GM18498 (cell line): ENCODE results near the gene NOTCH2NLA.
A peak's percentile ranks its signal among the peaks of the same experiment; 100 is the strongest.
"Not testable (repeated sequence)": the region's sequence is repeated elsewhere in the genome, so short reads cannot be mapped to it uniquely, and the experiment has no call there.

Experiments
- ATAC-seq: cut with Tn5 transposase; IDR thresholded peaks from one replicate; pipeline ENCODE4 v1.9.1; 2021; ENCODE audit warnings: mild to moderate bottlenecking, moderate library complexity; ENCODE audit not compliant: unreplicated experiment

NOTCH2NLA gene

DNA sequence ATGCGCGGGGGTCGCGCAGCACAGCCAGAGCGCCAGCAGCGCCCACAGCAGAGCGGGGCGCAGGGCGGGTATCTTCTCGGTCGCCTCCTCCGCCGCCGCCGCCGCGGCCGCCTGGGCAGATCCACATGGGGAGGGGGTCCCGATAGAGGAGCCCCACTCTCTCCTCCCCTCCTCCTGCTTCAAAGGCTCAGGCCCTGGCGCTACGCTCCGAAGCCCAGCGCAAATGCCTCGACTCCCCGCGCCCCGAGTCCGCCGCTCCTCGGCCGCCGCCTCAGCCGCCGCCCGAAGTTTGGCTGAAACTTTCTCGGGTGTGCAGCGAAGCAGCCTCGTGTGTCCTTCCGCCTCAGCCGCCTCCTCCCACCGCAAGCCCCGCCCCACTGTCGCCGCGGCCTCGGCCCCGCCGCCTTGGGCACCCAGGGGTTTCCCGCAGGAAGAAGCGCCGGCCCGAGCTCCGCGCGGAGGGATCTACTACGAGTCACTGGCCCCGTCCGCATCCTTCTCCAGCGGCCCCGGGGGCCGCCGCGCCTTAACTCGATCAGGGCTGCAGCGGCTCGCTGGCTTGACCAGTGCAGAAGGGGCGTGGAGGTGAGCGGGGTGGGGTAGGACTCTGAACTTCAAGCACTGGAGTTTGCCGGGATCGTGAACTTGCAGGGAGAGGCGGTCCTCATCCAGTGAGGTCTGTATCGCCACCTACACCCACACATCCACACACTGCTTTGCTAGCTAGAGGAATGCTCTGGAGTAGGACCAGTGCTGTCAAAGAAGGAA is at the start of gene NOTCH2NLA:
Gene NOTCH2NLA, minus strand, starts transcription at position 312 of the 768 bp plus-strand sequence. CDS start 39,684 bp downstream, outside the sequence.
- ATAC-seq: peak; percentile 71

DNA sequence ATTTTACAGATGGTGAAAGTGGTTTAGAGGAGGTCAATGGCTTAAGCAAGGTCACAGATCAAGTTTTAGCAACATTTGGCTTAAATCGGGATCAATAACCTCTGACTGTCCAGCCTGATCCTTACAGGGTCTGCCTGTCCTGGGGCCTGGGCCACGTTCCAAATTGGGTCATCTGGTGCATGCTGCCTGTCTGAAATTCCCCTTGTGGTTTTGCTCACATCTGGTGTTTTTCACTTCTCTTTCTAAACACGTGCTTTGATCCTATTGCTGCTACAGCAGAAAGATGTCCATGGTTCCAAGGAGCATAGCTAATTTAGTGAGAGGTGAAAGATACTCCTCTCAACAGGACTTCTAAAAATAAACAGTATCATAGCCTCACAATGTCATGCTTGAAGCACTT is 49.5 kb upstream of the NOTCH2NLA start:
- ATAC-seq: peak; percentile 70

DNA sequence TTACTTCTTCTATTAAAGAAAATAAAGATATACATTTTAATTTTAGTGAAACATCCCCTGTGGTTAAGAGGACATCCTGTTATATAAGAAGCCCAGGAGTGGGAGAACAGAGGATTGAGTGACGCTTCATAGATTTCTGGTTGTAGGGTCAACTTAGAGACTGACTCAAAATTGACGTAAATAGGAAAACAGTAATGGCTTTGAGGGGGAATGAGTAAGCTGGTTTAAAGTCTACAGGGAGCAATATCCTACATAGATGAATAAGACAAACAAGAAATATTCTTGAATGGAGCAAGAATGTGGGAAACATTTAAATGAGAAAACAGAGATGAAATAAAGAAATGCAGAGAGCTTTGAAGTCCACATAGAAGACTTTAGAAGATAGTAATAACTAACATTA is 48.3 kb upstream of the NOTCH2NLA start:
- not testable (repeated sequence) for ATAC-seq

DNA sequence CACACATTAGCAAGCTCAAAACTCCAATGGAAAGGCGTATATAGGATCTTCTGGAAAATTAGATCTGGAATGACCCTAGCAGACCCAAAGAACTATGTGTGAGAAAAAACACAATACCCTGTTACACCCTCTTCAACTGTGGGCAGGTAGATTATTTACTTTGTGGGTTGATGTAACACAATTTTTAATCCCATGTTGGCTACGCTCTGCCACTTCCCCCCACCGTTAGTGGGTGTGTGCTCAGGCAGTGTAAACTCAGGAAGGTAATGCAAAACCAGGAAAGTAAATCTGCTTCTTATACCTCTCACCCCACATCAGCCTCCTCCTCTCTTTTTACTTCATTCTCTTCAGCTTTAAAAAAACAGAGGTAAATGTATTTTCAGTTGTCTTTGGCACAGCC is 45.3 kb upstream of the NOTCH2NLA start:
- ATAC-seq: not testable (repeated sequence)

DNA sequence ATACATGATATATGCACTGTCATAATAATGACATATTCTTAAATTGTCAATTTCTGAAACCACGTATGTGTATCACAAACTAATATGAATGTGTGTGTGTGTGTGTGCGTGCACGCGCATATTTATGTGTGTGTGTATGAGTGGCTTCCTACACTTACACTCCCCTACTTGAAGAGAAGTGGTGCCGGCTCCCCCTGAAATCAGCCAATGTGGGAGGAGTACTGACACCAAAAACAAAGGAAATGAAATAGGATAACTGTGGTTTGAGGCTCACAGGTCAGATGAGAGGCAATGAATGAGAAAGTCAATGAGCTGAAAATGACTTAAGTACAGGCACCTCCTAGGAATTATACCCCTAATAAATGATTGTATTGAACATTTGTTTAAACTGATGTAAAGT is 44.4 kb upstream of the NOTCH2NLA start:
- ATAC-seq: not testable (repeated sequence)

DNA sequence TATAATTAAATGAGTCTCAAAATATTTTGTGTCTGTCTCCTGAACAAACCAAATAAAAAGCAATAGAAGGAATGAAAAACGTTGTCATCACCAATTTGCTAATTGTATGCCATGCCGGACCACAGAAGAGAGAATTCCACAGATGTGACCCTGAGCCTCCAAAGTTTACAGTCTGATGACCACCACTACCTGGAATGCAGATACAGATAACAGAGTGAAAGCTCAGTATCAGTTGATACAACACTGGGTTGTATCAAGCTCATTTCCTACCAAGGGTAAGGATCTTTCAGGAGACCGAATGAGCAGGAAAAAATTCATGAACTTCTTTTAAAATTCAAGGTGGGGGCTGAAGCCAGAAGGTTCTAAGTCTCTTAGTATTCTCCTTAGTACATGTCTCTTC is 43.9 kb upstream of the NOTCH2NLA start:
- not testable (repeated sequence) for ATAC-seq

DNA sequence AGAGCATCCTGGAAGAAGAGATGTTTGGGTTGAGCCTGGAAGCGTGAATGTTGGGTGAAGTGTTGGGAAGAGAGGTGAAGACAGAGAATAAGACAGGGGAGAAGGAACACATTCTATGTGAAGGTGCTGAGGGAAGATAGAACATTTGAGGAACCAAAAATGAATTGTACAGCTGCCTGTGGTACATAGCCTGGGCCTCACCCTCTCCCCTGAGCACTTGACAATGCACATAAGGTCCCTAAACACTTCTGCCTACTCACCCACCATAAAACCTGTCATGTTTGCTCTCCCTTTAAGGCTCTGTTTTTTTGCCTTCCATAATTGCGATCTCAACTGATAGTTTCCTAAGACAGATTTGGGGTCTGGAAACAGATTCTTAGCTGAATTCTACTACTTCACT is 43.2 kb upstream of the NOTCH2NLA start:
- not testable (repeated sequence) for ATAC-seq

DNA sequence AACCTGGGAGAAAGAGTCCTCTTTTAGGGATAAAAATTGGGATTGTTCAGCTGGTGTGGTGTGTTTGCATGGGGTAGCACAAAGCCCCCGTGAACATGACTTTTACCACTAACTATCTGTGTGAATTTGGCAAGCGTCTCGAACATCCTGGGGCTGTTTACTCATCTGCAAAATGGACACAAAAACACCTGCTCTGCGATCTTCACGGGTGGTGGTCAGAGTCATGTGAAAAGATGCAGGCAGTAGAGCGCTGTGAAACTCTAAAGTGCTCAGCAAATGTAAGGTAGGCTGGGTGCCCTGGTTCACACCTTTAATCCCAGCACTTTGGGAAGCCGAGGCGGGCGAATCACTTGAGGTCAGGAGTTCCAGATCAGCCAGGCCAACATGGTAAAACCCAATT is 41.3 kb upstream of the NOTCH2NLA start:
- ATAC-seq: not testable (repeated sequence)

DNA sequence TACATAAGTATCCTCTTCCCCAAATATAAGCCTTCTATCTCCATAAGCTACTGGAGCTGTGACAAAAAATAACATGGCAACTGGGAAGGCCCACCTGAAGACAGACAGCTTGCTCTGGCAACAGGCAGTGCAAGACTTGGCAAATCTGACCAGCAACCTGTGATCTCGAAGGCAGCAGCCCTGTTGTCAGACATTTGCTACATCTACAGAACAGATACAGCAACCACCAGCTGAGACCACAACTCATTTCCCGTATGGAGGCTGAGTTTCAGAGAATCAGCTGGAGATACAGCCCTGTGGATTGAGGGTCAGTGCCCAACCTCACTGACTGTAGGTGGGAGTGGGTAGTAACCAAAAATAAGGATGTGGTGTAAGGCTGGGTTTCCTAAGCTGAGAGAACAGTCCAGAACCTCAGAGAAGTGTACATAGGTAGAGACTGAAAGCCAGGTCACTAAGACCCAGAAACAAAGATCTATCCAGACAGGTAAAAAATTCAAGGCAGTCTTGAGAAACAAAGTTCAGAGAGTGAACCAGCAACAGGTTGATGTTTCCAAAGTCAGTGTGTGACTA is 37.4 kb upstream of the NOTCH2NLA start:
- not testable (repeated sequence) for ATAC-seq

DNA sequence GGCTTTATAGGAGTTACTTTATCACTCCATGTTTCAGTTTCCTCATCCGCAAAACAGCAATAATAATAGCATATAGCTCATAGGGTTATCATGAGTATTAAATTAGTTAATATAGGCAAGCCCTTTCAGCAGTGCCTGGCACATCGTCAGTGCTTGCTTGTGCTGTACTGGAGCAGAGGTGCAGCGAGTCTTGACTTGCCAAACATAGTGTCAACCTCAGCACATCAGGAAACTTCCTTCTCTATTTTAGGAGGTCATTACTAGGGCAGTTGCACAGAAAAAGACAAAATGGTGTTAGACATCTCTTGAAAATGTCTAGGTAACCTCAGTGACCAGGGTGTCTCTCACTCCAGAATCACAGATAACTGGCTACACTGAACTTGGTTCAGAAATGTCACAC is 35.9 kb upstream of the NOTCH2NLA start:
- ATAC-seq: not testable (repeated sequence)

DNA sequence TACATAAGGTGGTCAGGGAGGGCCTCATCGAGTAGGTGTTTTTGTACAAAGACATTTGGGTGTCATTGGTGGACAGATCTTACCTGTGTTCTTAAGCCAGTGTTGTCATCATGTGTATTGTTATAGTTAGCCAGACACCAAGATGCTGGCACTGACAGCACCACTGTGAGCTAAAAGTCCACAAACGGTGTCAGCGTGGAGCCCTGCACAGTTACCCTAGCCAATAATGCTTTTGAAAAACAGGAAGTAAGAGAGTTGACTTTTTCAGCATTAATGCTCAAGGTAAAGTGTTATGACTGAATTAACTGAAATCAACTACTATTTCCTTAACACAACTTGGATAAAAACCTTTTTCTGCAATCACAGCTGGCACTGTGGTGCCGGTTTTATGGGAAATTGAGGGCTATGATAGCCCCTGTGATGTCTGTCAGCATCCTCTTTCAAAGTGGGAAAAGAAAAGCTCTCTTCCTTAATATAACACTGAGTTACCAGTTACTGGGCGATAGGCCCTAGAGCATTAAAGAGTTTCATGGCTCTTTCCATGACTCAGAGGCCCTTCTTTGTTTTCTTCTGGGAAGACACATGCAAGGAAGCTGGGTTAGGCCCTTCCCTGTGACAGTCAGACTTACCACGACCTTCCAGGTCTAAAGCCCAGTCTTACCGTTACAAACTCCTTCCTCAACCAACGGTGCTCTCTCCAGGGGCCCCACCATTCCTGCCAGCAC is 31.3 kb upstream of the NOTCH2NLA start:
- ATAC-seq: not testable (repeated sequence)

DNA sequence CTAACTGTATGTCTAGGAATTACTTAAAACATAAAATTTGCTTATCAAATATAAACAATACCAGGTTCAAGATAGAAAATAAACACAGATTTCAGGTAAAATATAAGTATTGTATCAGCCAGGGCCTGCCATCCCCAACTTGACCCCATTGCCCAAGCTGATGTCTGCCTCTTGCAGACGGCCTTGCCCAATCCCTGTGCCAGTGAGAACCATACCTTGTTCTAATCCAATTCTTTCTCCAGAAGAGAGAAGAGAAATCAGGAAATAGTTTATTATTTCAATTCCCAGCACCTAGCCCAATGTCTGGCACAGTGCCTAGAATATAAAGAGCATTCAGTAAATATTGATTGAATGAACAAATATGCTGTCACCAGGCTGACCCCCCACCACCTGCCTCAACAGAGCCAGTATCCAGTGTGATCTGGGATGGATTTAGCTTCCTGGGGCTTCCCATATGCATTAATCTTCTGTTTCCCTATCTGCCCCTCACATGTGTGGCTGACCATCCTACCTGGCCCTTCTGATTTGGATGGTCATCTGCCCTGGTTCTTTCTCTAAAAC is 29.3 kb upstream of the NOTCH2NLA start:
- ATAC-seq: not testable (repeated sequence)

DNA sequence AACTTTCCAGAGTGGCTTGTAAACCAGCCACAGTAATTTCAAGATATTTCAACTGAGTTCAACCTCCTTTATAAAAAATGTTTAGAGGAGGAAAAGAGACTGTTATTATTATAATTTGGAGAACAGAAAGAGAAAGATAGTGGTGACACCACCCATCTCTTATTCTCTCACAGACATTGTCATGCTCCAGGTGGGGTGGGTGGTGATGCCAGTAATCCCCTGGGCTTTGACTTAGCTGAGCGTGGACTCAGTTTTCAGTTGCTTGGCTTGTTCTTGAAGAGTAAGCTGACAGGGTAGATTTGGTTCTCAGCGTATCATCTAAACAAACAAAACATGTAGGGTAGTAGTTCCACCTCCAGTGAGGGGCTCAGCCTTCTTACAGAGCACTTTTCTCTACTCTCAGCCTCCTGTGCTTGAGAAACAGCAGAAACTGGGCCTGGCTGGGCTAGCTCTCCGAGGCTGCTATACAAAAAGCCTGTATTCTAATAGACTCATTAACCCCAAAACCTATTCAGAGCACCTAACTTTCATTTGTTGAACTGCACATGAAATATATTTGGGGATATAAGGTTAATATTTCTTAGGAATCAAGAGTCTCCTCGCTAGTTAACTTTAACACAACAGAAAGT is 25.9 kb upstream of the NOTCH2NLA start:
- not testable (repeated sequence) for ATAC-seq

DNA sequence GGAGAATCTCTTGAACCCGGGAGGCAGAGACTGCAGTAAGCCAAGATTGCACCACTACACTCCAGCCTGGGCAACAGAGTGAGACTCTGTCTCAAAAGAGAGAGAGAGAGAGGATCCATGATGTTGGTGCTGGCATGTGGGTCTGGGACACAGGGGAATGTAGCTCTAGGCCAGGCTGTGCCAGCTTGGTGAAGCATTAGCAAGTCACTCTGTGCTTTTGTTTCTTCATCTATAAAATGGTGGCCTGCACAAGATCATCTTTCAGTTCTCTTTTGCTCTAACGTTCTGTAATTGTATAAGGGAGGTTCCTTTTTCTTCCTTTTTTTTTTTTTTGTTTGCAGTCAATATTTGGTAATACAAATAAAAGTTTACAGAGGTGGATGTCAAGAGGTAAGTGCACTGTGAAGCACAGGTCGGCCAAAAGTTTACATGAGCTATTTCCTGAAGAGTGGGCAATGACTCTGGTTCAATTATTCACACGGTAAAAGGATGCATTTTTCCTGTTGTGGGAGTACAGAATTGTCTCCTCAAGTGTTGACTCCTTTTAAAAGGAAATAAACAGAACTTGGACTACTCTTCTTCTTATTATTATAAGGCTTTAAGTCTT is 24.5 kb upstream of the NOTCH2NLA start:
- not testable (repeated sequence) for ATAC-seq

DNA sequence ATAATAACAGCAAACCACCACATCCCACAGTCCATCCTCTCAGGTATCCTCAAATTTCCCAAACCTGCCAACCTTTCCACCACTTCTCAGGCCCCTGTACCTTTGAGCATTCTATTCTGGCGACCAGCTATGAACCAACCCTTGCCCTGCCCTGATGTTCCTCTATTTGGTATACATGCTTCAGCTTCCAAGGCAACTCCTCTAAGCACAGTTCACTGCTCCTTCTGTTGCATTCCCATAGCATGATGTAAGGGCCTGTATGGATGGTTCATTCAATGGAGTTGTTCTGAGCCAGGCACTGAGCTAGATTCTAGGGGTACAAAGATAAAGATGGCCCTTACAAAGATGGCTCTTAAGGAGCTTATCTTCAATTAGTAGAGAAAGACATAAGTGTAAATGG is 22.7 kb upstream of the NOTCH2NLA start:
- ATAC-seq: not testable (repeated sequence)

DNA sequence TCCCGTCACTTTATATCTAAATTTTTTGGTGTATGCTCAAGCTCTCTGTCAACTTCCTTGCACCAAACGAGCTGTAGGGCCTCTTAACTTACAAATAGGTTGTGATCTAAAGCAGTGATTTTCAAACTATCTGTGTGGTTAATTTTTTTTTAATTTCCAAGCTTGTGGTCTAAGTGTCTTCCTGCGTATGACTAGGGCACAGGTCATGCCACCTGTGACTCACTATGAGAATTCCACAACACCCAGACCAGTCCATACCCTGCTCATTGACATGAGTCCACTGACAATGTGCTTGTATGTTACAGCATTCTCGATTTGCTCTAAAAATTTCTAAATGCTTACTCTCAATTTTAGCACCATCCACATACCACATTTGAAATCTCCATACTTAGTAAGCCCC is 19.8 kb upstream of the NOTCH2NLA start:
- not testable (repeated sequence) for ATAC-seq

DNA sequence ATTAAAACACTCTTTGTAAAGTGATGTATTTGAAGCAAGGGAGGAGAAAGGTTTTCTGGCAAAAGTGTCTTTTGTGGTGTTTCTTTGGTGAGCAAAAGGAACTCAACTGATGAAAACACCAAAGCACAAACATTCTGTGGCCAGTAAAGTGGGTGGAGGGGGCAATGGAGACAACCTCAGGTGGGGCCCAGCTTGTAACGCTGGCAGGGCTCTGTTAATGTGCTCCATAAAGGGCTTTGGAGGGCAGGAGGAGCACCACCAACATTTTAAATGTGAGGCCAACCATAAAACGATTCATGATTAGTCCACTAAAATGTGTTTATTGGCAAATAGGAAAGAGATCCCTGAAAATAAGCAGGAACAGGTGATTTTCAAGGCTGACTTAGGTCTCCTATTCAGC is 7.8 kb upstream of the NOTCH2NLA start:
- not testable (repeated sequence) for ATAC-seq

DNA sequence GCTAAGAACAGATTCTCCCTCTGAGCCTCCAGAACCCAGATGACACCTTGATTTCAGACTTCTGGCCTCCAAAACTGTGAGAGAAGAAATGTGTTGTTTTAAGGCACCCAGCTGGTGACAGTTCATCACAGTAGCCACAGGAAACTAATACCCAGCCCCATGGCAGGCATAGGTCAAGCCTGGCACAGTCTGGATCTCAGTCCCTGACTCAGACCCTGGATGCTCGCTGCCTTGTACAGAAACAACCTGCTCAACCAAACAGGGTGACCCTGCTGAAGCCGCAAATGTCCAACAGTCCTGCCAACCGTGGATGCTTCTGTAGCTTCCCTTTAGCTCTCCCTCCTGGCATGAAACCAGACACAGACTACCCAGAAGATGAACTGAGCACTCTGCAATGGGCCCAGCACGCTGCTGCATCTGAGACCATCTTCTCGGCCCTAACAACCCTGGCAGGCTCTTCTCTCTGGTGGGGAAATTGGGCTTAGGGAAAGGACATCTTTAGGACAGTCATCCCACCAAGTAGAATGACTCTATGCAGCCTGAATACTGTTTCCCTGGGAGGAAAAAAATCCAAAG is 7.3 kb upstream of the NOTCH2NLA start:
- ATAC-seq: not testable (repeated sequence)

DNA sequence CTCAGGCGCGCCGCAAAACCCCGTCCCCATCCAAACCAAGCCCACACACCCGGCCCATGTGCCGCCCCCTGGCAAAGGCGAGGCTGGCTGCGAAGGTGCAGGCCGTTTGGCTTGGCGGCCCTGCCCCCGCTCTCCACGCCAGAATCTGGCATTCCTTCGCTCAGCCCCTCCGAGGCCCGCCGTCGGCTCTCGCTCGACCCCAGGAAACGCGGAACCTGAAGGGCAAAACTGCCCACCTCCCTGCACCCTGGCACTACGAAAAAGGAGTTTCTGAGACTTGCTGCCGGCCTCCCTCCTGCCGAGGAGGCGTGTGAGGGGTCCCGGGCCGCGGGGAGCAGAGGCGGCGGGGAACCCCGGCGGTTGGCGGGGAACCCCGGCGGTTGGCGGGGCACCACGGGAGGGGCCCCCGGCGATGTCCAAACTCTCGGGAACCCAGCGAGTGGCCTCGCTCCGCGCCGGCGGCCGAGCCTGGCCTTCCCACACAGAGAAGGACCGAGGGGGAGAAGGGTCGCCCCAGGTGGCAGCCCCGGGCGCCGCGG is 608 bp downstream of the NOTCH2NLA start:
- ATAC-seq: not testable (repeated sequence)

DNA sequence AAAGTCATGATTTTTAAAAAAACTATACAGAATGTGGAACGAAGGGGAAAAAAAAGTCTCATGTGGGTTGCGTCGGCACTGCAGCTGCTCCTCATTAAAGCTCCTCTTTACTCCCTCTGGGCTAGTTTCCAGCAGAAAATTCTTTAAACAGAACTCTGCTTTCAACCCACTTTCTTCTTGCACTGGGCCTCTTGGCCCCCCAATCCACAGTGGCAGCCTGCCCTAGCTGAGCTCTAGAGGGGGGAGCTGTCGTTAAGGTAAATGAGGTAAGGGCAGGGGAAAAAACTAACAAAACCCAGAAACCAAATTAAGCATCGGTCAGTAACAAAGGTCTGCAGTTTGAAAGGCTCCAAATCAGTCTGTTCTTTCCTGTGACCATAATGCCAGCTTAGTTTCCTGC is 54.3 kb downstream of the NOTCH2NLA start:
- not testable (repeated sequence) for ATAC-seq
